HG02798 (cell line): ENCODE results near the gene TSEN34.
"Not testable (repeated sequence)": the region's sequence is repeated elsewhere in the genome, so short reads cannot be mapped to it uniquely, and the experiment has no call there.

Source experiments
- ATAC-seq: cut with Tn5 transposase; IDR thresholded peaks from one replicate; pipeline ENCODE4 v1.9.1; 2021; ENCODE audit warnings: mild to moderate bottlenecking; ENCODE audit not compliant: unreplicated experiment, poor library complexity

The TSEN34 gene

DNA sequence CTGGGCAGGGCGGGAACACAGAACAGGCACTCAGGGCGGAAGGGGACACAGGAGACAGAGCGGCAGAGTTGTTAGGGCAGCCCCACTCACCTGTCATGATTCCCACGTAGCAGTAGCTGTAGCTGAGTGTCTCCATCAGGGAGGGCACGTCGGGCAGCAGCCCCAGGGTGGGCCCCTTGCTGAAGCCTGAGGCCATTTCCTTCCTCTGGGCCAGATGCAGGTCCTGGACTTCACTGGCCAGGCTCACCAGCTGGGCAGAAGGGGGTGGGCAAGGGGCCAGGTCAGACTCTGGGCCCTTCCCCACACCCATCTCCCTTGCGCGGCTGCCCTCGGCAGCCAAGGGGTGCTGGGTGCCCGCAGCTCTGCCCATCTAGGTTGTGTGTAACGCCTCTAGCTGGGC lies 7.7 kb upstream of the TSEN34 start:
- ATAC-seq: no peak

DNA sequence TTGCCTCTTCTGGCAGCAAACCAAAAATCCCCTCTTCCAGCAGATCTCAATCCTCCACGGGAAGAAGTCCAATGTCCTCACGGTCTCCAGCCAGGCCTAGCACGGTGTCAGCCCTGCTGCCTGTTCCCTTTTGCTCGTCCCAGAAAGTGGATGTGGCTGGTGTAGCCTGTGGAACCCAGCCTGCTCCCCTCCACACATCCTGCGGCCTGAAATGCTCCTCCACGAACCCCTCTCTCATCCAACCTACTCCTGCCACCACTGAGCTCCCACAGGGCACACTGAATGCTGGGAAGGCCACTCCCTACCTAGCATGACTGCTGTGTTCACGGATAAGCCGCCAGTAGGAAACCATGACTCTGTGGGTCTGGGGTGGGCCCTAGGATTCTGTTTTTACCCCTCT lies 4.8 kb upstream of the TSEN34 start:
- no peak for ATAC-seq

DNA sequence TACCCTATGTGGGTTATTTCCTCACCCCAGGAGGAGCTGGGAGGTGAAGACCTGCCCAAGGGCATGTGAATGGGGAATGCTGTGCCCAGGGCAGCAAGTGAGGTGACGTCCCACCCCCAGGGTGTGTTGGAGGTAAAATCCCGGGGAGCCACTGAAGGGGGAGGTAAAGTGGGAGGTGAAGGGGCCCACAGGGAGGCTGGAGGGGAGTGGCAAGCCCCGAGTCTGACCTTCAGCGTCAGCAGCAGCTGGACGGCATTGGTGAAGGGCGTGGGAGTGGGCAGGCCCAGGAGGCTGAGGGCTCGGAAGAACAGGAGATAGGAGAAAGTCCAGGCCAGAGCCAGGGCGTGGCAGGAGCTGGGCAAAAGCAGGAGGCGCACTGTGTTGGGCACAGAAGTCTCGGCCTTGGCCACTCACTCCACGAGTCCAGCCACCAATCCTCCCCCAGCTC lies 4.2 kb upstream of the TSEN34 start:
- ATAC-seq: no peak

DNA sequence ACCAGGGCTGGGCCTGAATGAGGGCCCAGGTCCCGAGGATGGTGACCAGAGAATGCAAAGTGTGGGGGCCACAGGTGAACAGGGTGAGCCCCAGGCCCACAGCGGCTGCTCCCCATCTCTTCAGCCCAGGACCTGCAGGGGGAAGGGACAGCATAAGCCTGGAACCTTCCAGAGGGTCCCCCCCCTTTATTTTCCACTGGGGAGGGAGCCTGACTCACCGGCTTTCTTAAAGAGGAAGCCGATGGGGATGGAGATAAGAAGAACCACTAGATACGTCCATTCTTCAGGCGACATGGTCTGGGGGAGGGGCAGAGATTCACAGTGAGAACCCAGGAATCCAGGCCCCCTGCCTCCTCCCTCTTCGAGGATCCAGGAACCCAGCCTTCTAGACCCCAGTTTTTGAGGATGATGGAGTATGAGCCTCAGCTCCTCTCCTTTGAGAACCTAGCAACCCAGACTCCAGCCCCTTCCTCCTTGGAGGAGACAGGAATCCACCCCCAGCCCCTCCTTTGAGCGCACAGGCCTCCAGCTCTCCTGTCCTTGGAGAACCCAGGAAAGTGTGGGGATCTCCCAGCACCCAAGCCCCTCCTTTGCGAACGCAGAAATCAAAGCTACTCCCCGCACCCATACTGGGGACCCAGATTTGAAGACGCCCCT lies 2.8 kb upstream of the TSEN34 start:
- ATAC-seq: no peak

DNA sequence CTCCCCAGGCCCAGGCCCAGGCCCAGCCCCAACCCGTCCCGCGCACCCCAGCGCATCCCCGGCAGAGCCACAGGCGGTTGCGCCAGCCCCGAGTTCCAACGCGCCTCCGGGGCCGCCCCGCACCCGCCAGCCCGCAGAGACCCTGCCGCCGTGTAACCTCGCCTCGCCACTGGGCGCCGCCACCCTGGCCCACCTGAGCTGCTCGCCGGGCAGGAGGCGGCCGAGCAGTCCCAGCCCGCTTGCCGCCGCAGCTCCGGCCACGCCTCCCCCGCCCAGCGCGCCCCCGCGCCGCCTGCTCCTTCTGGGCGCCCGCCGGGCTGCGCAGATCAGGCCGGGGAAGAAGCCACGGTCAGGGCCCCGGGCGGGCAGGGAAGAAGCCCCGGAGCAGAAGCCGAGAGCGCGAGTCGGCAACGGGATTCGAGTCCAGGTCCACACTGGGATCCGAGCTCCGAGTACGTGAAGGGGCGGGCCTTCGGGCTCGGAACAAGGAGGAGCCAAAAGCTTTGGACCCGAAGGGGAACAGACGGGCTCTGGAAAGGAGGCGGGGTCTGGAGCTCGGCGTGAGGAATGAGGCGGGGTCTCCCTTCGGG lies 1.9 kb upstream of the TSEN34 start, which contains the start of gene MBOAT7:
TSS of gene MBOAT7 (minus strand) at position 436 of the 590 bp plus-strand sequence. CDS start 1,072 bp downstream, outside the sequence.
- ATAC-seq: peak; percentile 15

DNA sequence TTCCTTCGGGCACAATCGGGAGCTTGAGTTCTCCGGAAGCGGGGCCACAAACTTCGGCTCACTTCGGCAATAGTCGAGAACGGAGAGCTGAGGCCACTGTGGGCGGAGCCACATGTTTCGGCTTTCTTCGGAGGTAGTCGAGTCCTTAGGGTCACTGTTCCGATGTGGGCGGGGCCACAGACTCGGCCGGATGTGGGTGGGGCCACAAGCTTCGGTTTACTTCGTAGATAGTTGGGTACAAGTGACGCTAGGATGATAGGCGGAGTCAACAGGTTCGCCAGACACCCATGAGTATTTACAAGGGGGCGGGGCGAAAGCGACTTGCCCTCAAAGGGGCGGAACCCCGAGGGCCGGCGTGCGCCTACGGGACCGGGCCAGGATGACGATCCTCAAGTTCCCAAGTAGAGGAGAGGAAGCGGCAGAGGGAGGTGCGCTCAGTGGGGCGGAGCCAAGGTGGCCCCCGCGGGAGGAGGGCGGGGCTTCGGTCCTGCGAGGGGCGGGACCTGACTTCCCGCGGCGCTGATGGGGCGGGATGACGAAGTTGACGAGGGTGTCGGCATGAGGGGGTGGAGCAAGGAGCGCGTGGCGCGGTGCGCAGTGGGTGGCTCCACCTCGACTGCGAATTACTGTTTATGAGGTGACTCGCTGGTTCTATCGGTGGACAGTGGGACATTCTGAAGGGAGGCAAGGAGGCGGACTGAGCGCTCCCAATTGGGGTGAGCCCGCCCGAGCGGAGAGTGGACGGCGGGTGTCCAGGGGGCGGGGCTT lies 1.2 kb upstream of the TSEN34 start:
- peak; percentile 54 for ATAC-seq

DNA sequence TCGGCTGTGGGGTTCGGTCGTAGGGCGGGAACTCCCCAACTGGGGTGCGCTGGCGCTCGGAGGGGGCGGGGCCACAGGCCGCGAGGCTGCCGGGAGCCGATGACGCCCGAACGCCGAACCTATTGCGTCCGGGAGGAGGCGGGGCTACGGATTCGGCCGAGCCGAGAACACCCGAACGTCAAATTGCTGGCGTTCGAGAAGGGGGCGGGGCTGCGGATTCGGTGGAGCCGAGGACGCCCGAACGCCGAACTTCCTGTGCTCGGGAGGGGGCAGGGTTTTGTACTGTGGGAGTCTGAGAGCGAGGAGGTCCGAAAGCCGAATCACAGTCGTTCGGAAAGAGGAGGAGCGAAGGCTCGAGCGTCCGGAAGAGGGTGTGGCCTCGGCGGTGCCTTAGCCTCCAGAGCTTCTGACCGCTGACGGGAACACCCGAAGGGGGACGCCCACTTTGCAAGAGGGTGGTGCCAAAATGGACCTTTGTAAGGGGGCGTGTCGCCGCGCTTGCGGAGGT lies 551 bp upstream of the TSEN34 start:
- peak; percentile 54 for ATAC-seq

DNA sequence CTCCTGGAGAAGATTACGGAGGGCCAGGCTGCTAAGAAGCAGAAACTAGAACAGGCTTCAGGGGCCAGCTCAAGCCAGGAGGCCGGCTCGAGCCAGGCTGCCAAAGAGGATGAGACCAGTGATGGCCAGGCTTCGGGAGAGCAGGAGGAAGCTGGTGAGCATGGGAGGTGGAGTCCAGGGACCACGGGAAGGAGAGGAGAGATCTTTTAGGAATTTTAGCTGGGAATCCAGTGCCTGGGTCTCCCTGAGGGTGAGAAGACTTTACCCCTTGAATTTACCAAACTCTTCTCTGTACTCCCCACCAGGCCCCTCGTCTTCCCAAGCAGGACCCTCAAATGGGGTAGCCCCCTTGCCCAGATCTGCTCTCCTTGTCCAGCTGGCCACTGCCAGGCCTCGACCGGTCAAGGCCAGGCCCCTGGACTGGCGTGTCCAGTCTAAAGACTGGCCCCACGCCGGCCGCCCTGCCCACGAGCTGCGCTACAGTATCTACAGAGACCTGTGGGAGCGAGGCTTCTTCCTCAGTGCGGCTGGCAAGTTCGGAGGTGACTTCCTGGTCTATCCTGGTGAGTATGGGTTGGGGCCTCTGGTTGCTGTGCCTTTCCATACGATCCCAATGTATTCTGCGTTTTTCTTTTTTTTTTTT lies 824 bp downstream of the TSEN34 start:
- ATAC-seq: no peak

DNA sequence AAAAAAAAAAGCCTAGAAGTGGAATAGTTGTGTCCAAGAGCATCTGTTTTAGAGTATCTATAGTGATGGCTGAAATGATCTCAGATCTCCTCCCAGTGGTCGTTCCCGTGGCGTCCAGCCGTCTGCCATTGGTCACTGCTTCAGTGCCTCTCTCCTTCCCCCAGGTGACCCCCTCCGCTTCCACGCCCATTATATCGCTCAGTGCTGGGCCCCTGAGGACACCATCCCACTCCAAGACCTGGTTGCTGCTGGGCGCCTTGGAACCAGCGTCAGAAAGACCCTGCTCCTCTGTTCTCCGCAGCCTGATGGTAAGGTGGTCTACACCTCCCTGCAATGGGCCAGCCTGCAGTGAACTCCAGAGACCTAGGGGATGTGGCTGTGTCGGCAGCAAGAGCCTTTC lies 1.9 kb downstream of the TSEN34 start:
- ATAC-seq: no peak

DNA sequence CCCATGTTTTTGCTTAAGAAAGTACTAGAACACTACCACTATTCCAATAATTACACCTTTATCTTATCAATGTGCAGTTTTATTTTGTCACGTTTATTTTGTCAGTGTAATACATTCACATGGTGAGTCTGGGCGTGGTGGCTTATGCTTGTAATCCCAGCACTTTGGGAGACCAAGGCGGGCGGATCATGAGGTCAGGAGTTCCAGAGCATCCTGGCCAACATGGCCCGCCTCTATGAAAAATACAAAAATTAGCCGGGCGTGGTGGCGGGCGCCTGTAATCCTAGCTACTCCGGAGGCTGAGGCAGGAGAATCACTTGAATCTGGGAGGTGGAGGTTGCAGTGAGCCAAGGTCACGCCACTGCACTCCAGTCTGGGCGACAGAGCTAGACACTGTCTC lies 3.4 kb downstream of the TSEN34 start:
- not testable (repeated sequence) for ATAC-seq

DNA sequence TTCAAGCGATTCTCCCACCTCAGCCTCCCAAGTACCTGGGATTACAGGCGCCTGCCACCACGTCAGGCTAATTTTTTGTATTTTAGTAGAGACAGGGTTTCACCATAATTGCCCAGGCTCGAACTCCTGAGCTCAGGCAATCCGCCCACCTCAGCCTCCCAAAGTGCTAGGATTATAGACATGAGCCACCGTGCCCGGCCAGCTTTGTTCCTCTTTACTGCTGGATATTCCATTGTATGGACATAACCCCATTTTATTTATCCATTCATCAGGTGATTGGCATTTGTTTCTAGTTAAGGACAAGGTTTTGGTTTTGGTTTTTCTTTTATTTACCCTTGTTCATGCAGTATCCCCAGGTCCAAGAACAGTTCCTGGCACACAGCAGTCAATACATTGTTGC lies 5.4 kb downstream of the TSEN34 start:
- ATAC-seq: no peak

DNA sequence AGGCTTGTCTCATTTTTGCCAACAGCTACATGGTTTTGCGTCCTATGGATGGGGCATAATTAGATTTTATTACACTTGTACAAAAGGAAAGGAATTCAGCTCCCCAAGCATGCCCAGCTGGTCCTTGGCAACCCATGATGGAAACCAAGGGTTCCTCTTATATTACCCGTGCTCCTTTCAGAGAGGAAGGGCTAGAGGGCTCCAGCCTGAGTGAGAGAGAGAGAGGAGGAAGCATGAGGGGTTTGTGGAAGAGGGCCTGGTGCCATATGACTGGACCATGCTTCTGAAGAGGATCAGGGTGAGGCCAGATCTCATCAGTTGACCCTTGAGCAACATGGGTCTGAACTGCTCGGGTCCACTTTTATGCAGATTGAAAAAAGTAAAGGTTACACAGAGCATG lies 6.0 kb downstream of the TSEN34 start:
- no peak for ATAC-seq

DNA sequence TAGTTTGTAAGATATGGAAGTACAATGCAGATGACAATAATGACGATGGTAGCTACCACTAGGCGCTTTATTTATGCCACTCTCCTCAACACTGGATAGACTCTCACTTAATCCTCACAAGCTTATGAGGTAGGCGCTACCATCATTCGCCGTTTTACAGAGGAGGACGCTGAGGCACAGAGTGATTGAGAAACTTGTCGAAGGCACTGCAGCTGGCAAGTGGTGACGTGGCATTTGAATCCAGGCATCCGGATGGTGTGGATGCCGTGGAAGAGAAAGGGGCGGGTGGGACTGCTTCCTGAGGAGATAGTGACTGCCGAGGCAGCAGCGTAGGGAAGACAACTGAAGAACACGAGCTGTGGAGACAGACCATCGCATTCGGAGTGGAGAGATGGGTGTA lies 8.3 kb downstream of the TSEN34 start:
- no peak for ATAC-seq

DNA sequence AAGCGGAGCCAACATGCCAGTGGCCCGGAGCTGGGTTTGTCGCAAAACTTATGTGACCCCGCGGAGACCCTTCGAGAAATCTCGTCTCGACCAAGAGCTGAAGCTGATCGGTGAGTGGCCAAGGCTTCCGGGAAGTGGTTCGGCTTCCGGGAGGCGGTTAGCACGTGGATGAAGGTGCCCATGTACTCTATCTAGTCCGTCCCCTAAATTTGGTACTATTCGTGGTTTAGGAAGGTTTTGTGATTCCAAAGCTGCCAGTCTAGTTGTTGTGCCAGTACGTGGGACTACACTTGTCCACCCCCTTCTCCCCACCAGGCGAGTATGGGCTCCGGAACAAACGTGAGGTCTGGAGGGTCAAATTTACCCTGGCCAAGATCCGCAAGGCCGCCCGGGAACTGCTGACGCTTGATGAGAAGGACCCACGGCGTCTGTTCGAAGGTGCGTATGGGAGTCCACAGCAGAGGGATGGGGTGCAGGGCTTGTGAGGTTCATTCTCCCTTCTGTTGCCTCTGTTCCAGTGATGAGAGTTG lies 10.1 kb downstream of the TSEN34 start:
- ATAC-seq: no peak

DNA sequence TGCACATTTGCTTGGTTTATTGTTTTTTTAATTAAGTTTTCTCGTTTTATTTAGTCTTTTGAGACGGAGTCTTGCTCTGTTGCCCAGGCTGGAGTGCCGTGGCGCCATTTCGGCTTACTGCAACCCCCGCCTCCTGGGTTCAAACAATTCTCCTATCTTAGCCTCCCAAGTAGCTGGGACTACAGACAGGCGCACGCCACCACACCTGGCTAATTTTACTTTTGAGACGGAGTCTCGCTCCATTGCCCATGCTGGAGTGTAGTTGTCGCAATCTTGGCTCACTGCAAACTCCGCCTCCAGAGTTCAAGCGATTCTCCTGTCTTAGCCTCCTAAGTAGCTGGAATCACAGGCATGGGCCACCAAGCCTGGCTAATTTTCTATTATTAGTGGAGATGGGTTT lies 10.9 kb downstream of the TSEN34 start:
- no peak for ATAC-seq

DNA sequence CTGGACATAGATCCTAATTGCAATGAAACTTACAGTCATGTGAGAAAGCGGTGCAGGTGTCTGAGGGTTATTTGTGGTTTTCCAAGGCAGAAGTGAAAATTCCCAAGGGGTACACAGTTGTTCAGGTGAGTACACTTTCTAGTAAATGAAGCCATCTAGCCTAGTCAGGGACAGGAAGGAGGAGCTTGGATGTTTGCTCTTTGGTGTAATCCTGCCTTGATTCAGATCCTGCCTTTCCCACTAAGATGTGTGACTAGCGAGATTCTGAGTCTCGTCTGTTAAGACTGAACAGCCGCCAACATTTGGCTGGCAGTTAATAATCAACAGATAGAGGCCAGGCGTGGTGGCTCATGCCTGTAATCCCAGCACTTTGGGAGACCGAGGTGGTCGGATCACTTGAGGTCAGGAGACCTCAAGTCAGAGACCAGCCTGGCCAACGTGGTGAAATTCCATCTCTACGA lies 12.1 kb downstream of the TSEN34 start:
- no peak for ATAC-seq

DNA sequence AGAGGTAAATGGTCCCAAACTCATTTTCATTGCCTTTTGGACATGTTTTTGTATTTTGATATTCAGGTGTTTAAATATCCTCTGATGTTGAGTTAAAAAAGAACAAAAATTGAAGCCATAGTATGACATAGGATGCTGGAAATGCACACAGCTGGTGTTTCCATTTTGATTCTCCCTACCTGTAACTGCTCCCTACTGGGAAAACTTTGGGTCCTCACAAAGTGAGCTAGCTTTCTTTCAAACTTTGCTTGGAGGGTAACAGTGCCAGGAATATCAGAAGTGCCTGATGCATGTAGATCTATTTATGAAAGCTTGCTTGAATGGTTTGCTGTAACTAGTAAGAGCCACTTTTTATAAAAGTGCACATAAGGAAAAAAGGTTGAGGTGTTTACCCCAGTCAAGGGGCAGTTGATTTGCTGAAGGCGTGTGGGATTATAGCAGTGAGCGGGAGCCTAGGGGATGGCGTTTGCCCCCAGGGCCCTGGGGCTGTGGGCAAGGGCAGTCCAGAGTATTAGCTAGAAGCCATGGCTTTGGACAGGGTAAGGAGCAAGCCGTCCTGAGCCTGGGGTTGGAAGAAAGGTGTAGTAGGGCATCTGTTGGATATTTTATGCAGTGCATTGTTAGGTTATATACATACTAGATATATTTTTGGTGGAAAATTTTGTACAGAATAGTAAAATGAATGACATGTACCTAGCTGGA lies 13.8 kb downstream of the TSEN34 start:
- no peak for ATAC-seq

DNA sequence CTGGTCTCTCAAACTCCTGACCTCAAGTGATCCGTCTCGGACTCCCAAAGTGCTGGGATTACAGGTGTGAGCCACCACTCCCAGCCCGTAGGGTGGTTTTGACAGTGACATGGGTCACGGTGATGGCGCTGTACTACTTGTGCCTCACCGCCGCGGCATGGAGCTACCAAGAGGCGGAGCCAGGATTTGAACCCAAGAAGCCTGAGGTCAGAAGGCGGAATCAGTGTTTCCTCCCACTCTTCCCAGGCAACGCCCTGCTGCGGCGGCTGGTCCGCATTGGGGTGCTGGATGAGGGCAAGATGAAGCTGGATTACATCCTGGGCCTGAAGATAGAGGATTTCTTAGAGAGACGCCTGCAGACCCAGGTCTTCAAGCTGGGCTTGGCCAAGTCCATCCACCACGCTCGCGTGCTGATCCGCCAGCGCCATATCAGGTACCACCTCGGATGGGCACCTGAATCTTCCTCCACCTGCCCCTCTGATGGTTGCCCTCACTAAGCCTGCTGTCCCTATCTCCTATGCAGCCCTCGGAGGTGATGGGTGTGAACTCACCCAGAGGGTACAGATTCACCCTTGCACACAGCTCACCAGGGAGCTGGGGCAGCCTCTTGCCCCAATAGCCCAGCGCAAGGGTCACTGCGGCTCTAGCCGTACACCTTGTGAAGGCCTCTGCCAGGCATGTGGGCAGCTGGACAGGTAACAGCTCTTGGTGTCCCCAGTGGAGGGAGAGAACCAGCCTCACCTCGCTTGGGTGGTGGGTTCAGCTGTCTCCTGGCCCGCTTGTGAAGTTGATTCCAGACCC lies 15.1 kb downstream of the TSEN34 start:
- ATAC-seq: no peak

DNA sequence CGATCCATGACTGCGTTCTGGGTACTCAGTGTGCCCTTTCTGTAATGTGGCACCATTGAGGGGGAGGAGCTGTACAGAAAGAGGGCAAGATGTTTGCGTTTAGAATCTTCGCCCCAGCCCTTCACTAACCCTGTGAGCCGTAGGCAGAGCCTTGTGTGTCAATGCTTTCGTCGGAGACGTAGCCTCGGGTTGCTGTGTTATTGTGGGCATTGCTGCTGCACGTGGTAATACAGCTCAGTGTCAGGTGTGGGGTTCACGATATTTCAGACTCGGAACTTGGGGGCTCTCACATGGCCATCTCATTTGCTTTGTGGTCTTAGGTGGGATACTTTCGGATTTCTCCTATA lies 15.7 kb downstream of the TSEN34 start:
- no peak for ATAC-seq
